Right lobe of liver (tissue), 6 donors: Measurements from ENCODE around the gene BASP1. TPM values are rescaled to one million over a fixed set of nuclear protein-coding genes. Genes with fewer than 3 reads are reported as not detected.

Experiments used
- ATAC-seq, 4 donors: fragments of 200-7000 bp; cut with Tn5 transposase; one replicate each; pipeline ENCODE4 v1.9.1; 2020; ENCODE audit warnings: mild to moderate bottlenecking in 4 of 4, moderate library complexity in 4 of 4
- DNase-seq, 3 donors: peaks; one replicate each; pipeline ENCODE4 v3.0.0-alpha.2; 2020
- H3K27ac ChIP-seq, 3 donors: fragments of 200-600 bp; one replicate each; pipeline ENCODE4 v1.8.0; 2022
- H3K27me3 ChIP-seq, 2 donors: fragments of 200-600 bp; one replicate each; pipeline ENCODE4 v1.8.0; 2022
- H3K36me3 ChIP-seq, 4 donors: fragments of 200-600 bp; sonication (generic) in 1 of 4; one replicate each; pipeline versions ENCODE4 v1.5.1 to v1.8.0; 2017 to 2022; ENCODE audit warnings: control low read depth in 1 of 4
- H3K4me1 ChIP-seq, 4 donors: fragments of 200-600 bp; sonication (generic) in 1 of 4; one replicate each; pipeline versions ENCODE4 v1.5.1 to v1.8.0; 2017 to 2022; ENCODE audit warnings: control low read depth in 1 of 4
- H3K4me3 ChIP-seq, 3 donors: fragments of 200-600 bp; one replicate each; pipeline ENCODE4 v1.8.0; 2022
- H3K9me3 ChIP-seq, 4 donors: fragments of 200-600 bp; sonication (generic) in 1 of 4; one replicate each; pipeline versions ENCODE4 v1.5.1 to v1.8.0; 2017 to 2022; ENCODE audit warnings: control low read depth in 1 of 4
- CTCF ChIP-seq, 4 donors: fragments of 200-600 bp in 3 of 4; fragments of 450-650 bp in 1 of 4; IDR thresholded peaks; one replicate each; pipeline versions ENCODE4 v1.5.1 to v1.8.0; 2016 to 2022; ENCODE audit warnings: antibody characterized with exemption in 4 of 4, mild to moderate bottlenecking in 2 of 4
- POLR2A ChIP-seq: fragments of 450-650 bp; IDR thresholded peaks from one replicate; pipeline ENCODE4 v1.6.1; 2017; ENCODE audit warnings: antibody characterized with exemption, mild to moderate bottlenecking
- WGBS: methylation state at CpG from one replicate; pipeline ENCODE4 v1.1.6; 2018; ENCODE audit warnings: low coverage, low lambda C conversion rate; ENCODE audit not compliant: insufficient coverage; ENCODE audit errors: missing lambda C conversion rate; 5-methylcytosine and 5-hydroxymethylcytosine counted together
- intact Hi-C, 2 donors: fragments of 100-400 bp; cut with DNase I; formaldehyde crosslinking; loops; one replicate each; pipeline versions ENCODE4 v1.11.2 to v1.14.1; 2022
- total RNA-seq, 6 experiments: library from RNA; depleted of rRNA in 2 of 6; stranded (reverse); fragments of >200 nt in 2 of 6; fragmentation: NEBNext Ultra II Directional in 3 of 6; extraction: Animal tissue kit (Norgen Biotek cat#: 25700) in 3 of 6; gene quantifications; one replicate each; pipeline versions ENCODE4 v1.1.0 to v1.2.4, GENCODE V29; 2016 to 2023
- donor health status: DM: no; HTN: yes; CAD: no.
- donor health status: DM: no; HTN: no; CAD: no.
- donor health status: DM: no; HTN: no; CAD: no.
- donor health status: DM: no; HTN: yes; CAD: no.
- donor health status: DM: no; HTN: yes; CAD: no.

Gene BASP1
- total RNA-seq, 6 experiments from 2014 or later = 2.6 to 11.2 (median 4.7) TPM

GRCh38 chr5:17182494-17182893, 34.9 kb upstream of the BASP1 start:
- WGBS = 56% methylated on average over 3 of the region's 3 CpGs
- Histone ChIP-seq H3K4me1 (no peaks in the 10 kb centered on the region), H3K36me3 (no peaks in the 10 kb centered on the region), H3K27ac (no peak overlapping the region), H3K27me3 (no peaks in the 10 kb centered on the region), H3K4me3 (no peak overlapping the region), H3K9me3 (no peaks in the 10 kb centered on the region)
- no peak for ATAC-seq
- intact Hi-C loops = loop anchor here in 1 of 2 donors (10.0 kb wide), 1 partner anchor 388 kb away; no protein-coding TSS in a partner anchor
- TF ChIP-seq CTCF (IDR thresholded peaks at IDR 0.05) = no peak
- no peak for TF ChIP-seq POLR2A
- DNase-seq = no peak

- TF ChIP-seq CTCF (IDR thresholded peaks at IDR 0.05) (no peak), POLR2A (no peak)
- H3K27ac ChIP-seq = no peak overlapping the region
- WGBS = 78% methylated on average over 1 of the region's 1 CpG
Observed at GRCh38 chr5:17182981-17183380, 34.5 kb upstream of the BASP1 start.

GRCh38 chr5:17183831-17184230, 33.6 kb upstream of the BASP1 start:
- no peak overlapping the region for H3K4me3 ChIP-seq
- H3K27me3 ChIP-seq = no peaks in the 10 kb centered on the region
- ATAC-seq = no peak
- H3K9me3 ChIP-seq = no peaks in the 10 kb centered on the region
- no peak for DNase-seq
- intact Hi-C loops = loop anchor here in 1 of 2 donors (10.0 kb wide), 1 partner anchor 389 kb away; no protein-coding TSS in a partner anchor
- no peaks in the 10 kb centered on the region for H3K36me3 ChIP-seq
- 75% methylated on average over 7 of the region's 7 CpGs for WGBS
- no peaks in the 10 kb centered on the region for H3K4me1 ChIP-seq
- H3K27ac ChIP-seq = no peak overlapping the region
- TF ChIP-seq CTCF (IDR thresholded peaks at IDR 0.05) (no peak), POLR2A (no peak)

More at GRCh38 chr5:17182981-17183380, 34.5 kb upstream of the BASP1 start:
- intact Hi-C loops = loop anchor here in 1 of 2 donors (10.0 kb wide), 1 partner anchor 388 kb away; no protein-coding TSS in a partner anchor
- no peaks in the 10 kb centered on the region for H3K4me1 ChIP-seq
- H3K4me3 ChIP-seq = no peak overlapping the region
- DNase-seq (no peak), ATAC-seq (no peak)
- no peaks in the 10 kb centered on the region for H3K27me3 ChIP-seq
- no peaks in the 10 kb centered on the region for H3K9me3 ChIP-seq
- H3K36me3 ChIP-seq = no peaks in the 10 kb centered on the region

- intact Hi-C loops = loop anchor here in 1 of 2 donors (10.0 kb wide), 1 partner anchor 390 kb away; no protein-coding TSS in a partner anchor
- Histone ChIP-seq H3K27ac (no peak overlapping the region), H3K27me3 (no peaks in the 10 kb centered on the region), H3K9me3 (no peaks in the 10 kb centered on the region), H3K4me1 (no peaks in the 10 kb centered on the region), H3K36me3 (no peaks in the 10 kb centered on the region), H3K4me3 (no peak overlapping the region)
- TF ChIP-seq CTCF (IDR thresholded peaks at IDR 0.05) (no peak), POLR2A (no peak)
- no peak for ATAC-seq
- DNase-seq = no peak
- WGBS = 81% methylated on average over 1 of the region's 1 CpG
Observed at GRCh38 chr5:17184588-17184987, 32.8 kb upstream of the BASP1 start.
